ENCODE measurements around the gene SSBP3.

Gene SSBP3

DNA sequence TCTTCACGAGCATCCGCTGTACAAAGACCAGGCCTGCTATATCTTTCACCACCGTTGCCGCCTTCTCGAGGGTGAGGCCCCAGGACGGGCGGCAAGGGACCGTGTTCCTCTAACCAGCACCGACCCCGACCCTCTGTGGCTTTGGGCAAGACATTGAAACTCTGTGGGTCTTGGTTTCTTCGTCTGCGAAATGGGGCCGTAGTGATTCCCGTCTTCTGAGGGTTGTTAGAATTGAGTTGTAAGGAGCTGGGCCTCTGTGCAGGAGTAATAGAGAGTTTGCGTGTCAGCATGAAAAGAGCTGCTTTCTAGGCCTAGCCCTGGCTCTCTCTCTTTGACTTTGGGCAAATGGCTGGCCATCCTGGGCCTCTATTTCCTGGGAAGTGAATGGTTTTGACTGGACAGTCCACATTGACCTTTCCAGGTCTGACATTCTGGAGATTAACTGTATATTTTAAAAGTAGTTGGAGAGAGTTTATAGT lies 205.6 kb downstream of the SSBP3 start:
- H3K9me3 ChIP-seq = no peaks in the 10 kb centered on the region
- DNase-seq = no peak
- peak overlapping the region; percentile 78 to 79 for H3K27ac ChIP-seq
- H3K4me3 ChIP-seq = peak overlapping the region; percentile 72 to 90
- peaks cover 7 to 25% (median 19%) of the 10 kb centered on the region in 3 donors for H3K36me3 ChIP-seq
- intact Hi-C loops (cut with DNase I; ENCODE audit: low total_unique reads) = loop anchor here (2.0 kb wide), 1 partner anchor 288 kb away; no protein-coding TSS in a partner anchor
- H3K27me3 ChIP-seq = no peaks in the 10 kb centered on the region
- peaks cover 0 to 28% (median 16%) of the 10 kb centered on the region in 4 donors for H3K4me1 ChIP-seq
- TF ChIP-seq, protein P1, sequence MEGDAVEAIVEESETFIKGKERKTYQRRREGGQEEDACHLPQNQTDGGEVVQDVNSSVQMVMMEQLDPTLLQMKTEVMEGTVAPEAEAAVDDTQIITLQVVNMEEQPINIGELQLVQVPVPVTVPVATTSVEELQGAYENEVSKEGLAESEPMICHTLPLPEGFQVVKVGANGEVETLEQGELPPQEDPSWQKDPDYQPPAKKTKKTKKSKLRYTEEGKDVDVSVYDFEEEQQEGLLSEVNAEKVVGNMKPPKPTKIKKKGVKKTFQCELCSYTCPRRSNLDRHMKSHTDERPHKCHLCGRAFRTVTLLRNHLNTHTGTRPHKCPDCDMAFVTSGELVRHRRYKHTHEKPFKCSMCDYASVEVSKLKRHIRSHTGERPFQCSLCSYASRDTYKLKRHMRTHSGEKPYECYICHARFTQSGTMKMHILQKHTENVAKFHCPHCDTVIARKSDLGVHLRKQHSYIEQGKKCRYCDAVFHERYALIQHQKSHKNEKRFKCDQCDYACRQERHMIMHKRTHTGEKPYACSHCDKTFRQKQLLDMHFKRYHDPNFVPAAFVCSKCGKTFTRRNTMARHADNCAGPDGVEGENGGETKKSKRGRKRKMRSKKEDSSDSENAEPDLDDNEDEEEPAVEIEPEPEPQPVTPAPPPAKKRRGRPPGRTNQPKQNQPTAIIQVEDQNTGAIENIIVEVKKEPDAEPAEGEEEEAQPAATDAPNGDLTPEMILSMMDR (IDR thresholded peaks at IDR 0.05) = no peak

- peaks cover 7 to 25% (median 19%) of the 10 kb centered on the region in 3 donors for H3K36me3 ChIP-seq
- H3K4me1 ChIP-seq = peaks cover 0 to 28% (median 16%) of the 10 kb centered on the region in 4 donors
- peak within 1 kb of the TSS; percentile 78 to 79 for H3K27ac ChIP-seq
- peak within 1 kb of the TSS; percentile 72 to 90 for H3K4me3 ChIP-seq
- no peaks in the 10 kb centered on the region for H3K9me3 ChIP-seq
- intact Hi-C loops (cut with DNase I; ENCODE audit: low total_unique reads) = loop anchor here (2.0 kb wide), 1 partner anchor 289 kb away; no protein-coding TSS in a partner anchor
- DNase-seq = peak; percentile 95
- TF ChIP-seq, protein P1 (IDR thresholded peaks at IDR 0.05) = no peak
- no peaks in the 10 kb centered on the region for H3K27me3 ChIP-seq
Observed at GRCh38 chr1:54199765-54200518, 206.3 kb downstream of the SSBP3 start, which contains the start of the genes CYB5RL and MRPL37. Gene CYB5RL, minus strand, starts transcription at chr1:54200030. Its CDS starts 4,414 bp downstream, at chr1:54195616. Gene MRPL37, plus strand, starts transcription at chr1:54200167. Its CDS starts 77 bp downstream, at chr1:54200244.

GRCh38 chr1:54199151-54199764 lies 206.9 kb downstream of the SSBP3 start:
- Histone ChIP-seq H3K4me1 (peaks cover 0 to 28% (median 16%) of the 10 kb centered on the region in 4 donors), H3K27ac (peak overlapping the region; percentile 78 to 79), H3K4me3 (peak overlapping the region; percentile 72 to 90), H3K27me3 (no peaks in the 10 kb centered on the region), H3K36me3 (peaks cover 10 to 25% (median 19%) of the 10 kb centered on the region in 3 donors), H3K9me3 (no peaks in the 10 kb centered on the region)
- TF ChIP-seq, protein P1 (IDR thresholded peaks at IDR 0.05) = no peak
- intact Hi-C loops (cut with DNase I; ENCODE audit: low total_unique reads) = no loop called here
- DNase-seq = no peak

DNA sequence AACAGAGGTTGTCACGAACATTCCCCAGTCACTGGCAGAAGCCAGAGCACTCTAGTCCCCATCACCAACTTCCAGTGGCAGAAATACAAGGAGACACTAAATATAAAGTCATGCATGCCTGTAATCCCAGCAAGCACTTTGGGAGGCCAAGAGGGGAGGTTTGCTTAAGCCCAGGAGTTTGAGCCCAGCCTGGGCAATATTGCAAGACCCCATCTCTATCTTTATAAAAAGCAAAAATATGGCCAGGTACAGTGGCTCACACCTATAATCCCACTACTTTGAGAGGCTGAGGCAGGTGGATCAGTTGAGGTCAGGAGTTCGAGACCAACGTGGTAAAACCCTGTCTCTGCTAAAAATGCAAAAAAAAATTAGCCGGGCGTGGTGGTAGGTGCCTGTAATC lies 212.7 kb downstream of the SSBP3 start:
- Histone ChIP-seq H3K9me3 (no peaks in the 10 kb centered on the region), H3K27me3 (no peaks in the 10 kb centered on the region), H3K36me3 (peaks cover 10 to 68% (median 43%) of the 10 kb centered on the region in 3 donors), H3K27ac (no peak overlapping the region), H3K4me1 (no peaks in the 10 kb centered on the region), H3K4me3 (no peak overlapping the region)
- intact Hi-C loops (cut with DNase I; ENCODE audit: low total_unique reads) = no loop called here
- TF ChIP-seq, protein P1 (IDR thresholded peaks at IDR 0.05) = no peak
- DNase-seq = no peak

DNA sequence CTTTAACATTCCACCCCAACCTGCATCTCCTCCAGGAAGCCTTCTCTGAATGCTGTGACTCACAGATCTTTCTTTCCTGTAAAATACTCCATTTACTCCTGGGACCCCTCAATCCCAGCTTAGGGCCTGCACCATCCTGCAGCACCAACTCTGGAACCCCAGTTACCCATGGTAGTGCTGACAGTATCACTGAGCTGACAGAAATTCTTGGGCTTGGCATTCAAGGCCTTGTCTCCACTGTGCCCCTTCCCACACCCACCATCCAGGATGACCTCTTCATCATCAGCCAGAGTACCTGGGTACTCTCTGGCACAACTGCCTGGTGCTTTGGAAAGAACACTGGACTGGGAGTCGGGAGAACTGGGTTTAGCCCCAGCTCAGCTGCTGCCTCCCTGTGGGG lies 214.7 kb downstream of the SSBP3 start:
- Histone ChIP-seq H3K36me3 (peaks cover 15 to 88% (median 51%) of the 10 kb centered on the region in 3 donors), H3K27me3 (no peaks in the 10 kb centered on the region), H3K4me1 (no peaks in the 10 kb centered on the region), H3K9me3 (no peaks in the 10 kb centered on the region), H3K27ac (no peak overlapping the region), H3K4me3 (no peak overlapping the region)
- no peak for DNase-seq
- TF ChIP-seq, protein P1 (IDR thresholded peaks at IDR 0.05) = no peak
- intact Hi-C loops (cut with DNase I; ENCODE audit: low total_unique reads) = no loop called here

All from tibial artery (tissue), 4 donors.